Muscle of back (tissue), 11 donors: Measurements from ENCODE around the gene CST7. TPM values are rescaled to one million over a fixed set of nuclear protein-coding genes. Genes with fewer than 3 reads are reported as not detected.
A peak's percentile ranks its signal among the peaks of the same experiment; 100 is the strongest.

Experiments
- DNase-seq, 3 donors: peaks; one replicate each; pipeline versions ENCODE4 v3.0.0 to v3.0.0-alpha.2; 2013
- polyA plus RNA-seq, 10 donors: library from polyadenylated mRNA; unstranded; fragments of 120-200 nt; gene quantifications; one replicate each; pipeline ENCODE4 v1.2.1, GENCODE V29; 2013; ENCODE audit not compliant: insufficient read length in 10 of 10

The CST7 gene
- polyA plus RNA-seq, 10 donors: 0.28 to 2.1 (median 0.50) TPM; not detected in 1

DNA sequence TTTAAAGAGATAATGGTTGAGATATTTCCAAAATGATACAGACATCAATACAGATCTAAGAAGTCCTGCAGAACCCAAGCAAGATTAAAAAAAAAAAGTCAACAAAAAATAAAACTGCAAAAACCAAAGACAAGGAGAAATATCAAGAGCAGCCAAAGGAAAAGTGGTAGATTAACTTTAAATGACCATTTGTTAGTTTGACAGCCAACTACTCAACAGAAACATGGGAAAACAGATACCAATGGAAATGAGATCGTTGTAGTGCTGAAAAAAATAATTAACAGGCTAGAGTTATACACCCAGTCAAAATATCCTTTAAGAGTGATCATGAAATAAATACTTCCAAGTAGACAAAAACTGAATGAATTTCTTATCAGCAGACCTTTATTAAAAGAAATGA, 53.9 kb downstream of the CST7 start:
- DNase-seq: no peak

DNA sequence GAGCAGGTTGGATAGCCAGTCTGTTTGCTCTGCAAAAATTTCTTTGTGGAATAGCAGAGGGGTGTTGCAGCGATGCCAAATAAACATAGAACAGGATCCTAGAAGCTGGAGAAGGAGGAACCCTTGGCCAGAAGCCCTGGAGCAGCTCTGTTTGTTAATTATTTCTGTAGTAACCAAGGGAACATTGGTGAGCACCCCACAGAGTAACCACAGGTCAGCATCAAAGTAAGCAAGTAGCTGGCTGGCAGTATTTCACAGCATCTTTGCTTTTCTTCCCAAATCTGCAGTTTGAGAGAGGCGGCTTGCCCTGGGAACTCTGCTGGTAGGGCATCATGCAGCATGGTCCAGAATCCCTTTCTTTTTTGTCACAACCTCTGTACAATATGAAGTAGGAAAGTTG, 56.2 kb downstream of the CST7 start:
- peak in 1 of 3 donors; percentile 31 for DNase-seq

GRCh38 chr20:25005661-25006060, 56.6 kb downstream of the CST7 start:
- DNase-seq: no peak

- DNase-seq: no peak
Measured at GRCh38 chr20:25006431-25007167, 57.5 kb downstream of the CST7 start.

DNA sequence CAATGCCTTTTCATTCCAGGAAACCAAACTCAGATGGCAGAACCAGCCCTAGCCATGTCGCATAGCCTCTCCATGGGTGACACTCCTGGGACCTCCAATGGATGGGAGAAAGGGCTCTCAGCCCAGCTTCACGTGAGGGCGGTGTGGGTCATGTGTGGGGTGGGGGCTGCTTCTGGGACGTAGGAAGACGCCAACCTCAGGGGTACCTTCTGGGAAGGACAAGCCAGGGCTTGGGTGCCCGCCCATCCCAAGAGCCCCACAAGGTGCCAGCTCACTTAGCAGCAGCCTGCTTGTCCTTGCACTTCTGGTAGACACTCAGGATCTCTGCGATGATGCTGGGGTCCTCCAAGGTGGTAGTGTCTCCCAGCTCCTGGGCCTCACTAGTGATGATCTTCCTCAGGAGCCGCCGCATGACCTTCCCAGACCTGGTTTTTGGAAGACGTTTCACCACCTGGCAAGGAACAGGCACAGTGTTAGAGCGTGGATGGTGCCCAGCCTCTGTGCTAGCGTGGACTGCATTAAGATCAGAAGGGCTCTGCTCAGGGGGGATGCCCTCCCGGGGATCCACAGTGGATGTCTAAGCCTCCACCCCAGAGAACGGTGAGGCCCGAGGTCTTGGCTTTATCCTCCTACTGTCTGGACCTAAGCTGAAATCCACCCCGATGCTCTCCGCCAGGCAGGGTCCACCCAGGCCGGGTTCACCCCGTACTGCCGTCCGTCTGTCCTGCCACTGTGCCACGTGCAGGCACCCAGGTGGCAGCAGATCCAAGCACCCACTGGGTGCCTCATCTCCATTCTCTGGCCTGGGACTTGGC, 58.6 kb downstream of the CST7 start:
- no peak for DNase-seq

DNA sequence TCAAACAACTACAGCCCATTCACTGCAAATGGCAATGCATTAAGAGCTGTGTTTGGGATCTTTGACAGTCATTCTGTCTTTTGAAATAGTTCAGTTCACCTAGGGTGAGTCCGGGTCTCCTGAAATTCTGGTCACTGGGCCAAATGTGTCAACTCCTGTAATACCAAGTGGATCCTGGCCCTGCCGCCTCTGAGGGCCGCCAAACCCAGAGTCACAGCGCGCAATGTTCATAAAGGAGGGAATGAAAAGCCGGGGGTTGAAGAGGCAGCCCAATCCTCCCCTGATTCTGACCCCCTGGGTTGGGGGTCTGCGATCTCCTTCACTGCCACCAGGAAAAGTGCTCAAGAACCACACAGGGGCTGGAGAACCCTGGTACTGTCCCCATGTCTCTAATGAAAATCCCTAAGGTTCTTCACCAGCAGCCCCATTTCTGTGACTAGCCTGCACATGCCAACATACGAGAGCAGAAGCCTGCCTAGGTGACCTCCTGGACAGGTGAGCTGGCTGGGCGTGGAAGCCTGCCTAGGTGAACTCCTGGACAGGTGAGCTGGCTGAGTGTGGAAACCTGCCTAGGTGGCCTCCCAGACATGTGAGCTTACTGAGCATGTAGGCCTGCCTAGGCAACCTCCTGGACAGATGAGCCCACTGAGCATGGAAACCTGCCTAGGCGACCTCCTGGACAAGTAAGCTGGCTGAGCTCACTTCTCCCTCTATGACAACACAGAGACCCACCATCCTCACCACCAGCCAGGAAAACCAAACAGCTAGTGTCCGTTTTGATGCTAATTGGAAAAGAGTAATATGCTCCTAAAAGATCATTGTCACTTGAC, 59.5 kb downstream of the CST7 start:
- DNase-seq: no peak

Other genes with a start within 250 kb of the CST7 start
- gene APMAP, start 43.5 kb downstream of the CST7 start, polyA plus RNA-seq: 10 to 100 TPM; 45.0 to 66.0 (median 52.9) TPM
- 10 to 100 TPM; 16.3 to 30.2 (median 18.9) TPM for gene ACSS1, start 108.9 kb downstream of the CST7 start, polyA plus RNA-seq
- gene VSX1, start 132.9 kb downstream of the CST7 start, polyA plus RNA-seq: under 1 TPM in 1 of 10 donors, not detected in 9; 0.12 TPM
- 10 to 100 TPM; 26.3 to 42.5 (median 33.8) TPM for gene ENTPD6, start 246.4 kb downstream of the CST7 start, polyA plus RNA-seq